Neural cell (in vitro differentiated cells): Measurements from ENCODE around the gene CYP4A22.

Experiments
- POLR2AphosphoS5 ChIP-seq: IDR thresholded peaks from 2 replicates; pipeline ENCODE4 v1.6.1; 2012
- TF ChIP-seq, protein P1 (sequence below): fragments of 450-650 bp; IDR thresholded peaks from 2 replicates; pipeline ENCODE4 v1.5.1; 2014; ENCODE audit warnings: antibody characterized with exemption, mild to moderate bottlenecking, moderate library complexity; ENCODE audit not compliant: poor library complexity, severe bottlenecking

DNA sequence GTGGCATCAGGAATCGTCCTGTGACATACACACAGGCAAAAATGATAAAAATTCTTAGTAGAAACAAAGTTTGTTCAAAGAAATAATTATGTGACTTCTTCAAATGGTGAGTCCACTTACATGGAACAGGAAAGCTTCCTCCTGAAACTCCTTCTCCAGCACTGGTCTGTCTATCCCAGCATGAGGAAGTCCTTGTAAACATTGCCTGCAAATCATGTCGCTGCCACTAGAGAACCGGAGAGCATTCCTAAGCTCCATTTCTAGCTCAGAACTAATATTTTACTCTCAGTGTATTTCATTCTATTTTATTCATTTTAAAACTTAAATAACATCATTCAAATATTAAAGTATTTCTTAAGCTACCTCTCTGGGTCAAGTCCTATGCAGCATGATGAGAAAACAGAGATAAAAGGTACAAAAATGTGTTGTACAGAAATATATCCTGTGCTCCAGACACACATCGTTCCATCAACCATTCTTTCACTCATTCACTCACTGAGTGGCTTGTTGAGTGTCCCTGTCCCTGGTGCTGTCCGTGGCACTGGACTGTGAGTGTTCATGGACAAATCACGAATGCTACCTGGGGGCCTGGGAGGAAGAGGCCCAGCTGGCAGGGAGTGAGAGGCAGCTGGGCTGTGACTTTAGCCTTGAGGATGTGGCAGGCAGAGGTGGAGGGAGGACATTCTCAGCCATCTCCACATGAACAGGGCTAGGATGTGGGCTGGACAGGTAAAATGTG is 10.0 kb downstream of the CYP4A22 start:
- TF ChIP-seq, protein P1, sequence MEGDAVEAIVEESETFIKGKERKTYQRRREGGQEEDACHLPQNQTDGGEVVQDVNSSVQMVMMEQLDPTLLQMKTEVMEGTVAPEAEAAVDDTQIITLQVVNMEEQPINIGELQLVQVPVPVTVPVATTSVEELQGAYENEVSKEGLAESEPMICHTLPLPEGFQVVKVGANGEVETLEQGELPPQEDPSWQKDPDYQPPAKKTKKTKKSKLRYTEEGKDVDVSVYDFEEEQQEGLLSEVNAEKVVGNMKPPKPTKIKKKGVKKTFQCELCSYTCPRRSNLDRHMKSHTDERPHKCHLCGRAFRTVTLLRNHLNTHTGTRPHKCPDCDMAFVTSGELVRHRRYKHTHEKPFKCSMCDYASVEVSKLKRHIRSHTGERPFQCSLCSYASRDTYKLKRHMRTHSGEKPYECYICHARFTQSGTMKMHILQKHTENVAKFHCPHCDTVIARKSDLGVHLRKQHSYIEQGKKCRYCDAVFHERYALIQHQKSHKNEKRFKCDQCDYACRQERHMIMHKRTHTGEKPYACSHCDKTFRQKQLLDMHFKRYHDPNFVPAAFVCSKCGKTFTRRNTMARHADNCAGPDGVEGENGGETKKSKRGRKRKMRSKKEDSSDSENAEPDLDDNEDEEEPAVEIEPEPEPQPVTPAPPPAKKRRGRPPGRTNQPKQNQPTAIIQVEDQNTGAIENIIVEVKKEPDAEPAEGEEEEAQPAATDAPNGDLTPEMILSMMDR = no peak
- TF ChIP-seq POLR2AphosphoS5 = no peak
